ENCODE data around the gene TMEM14C.

DNA sequence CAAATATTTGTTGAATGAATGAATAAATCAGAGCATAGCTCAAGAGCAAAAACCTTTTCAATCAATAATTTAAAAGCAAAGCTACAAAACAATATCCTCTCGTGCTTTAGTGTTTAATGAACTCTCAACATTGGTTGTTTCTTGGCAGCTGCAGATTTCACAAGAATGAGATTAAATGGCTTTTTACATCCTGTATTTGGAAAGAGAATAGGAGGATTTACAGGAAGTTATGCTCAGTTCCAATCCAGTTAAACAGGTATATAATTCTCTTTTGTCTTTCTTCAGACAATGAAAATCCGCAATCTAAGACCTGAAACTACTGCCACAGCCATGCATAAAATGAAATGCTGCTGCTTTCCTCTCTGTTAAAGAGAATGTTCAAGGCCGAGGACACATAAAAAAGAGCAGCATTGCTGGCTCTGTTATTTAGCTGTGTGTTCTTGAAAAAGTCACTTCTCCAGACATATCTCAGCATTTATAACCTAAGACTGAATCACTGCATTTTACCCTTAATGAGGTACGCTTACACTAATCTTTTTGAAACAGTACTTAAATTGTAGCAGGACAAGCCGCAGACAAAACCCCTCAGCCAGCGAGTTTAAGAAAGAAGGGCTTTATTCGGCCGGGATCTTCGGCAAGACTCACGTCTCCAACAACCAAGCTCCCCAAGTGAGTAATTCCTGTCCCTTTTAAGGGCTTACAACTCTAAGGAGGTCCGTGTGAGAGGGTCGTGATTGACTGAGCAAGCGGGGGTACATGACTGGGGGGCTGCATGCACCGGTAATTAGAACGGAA, 32.0 kb upstream of the TMEM14C start:
- TF ChIP-seq, protein P1, sequence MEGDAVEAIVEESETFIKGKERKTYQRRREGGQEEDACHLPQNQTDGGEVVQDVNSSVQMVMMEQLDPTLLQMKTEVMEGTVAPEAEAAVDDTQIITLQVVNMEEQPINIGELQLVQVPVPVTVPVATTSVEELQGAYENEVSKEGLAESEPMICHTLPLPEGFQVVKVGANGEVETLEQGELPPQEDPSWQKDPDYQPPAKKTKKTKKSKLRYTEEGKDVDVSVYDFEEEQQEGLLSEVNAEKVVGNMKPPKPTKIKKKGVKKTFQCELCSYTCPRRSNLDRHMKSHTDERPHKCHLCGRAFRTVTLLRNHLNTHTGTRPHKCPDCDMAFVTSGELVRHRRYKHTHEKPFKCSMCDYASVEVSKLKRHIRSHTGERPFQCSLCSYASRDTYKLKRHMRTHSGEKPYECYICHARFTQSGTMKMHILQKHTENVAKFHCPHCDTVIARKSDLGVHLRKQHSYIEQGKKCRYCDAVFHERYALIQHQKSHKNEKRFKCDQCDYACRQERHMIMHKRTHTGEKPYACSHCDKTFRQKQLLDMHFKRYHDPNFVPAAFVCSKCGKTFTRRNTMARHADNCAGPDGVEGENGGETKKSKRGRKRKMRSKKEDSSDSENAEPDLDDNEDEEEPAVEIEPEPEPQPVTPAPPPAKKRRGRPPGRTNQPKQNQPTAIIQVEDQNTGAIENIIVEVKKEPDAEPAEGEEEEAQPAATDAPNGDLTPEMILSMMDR (optimal IDR thresholded peaks at IDR 0.05 in 1 of 3, IDR thresholded peaks at IDR 0.05 in 1 of 3, conservative IDR thresholded peaks at IDR 0.05 in 1 of 3; ENCODE audit: extremely low read depth in 1 of 3, insufficient read depth in 2 of 3, low read length in 3 of 3), result no peak
- no peak for TF ChIP-seq EZH2 (IDR thresholded peaks at IDR 0.05; ENCODE audit: low read length)

Data from keratinocyte (primary cell).